HepG2 (cell line): ENCODE results near the gene ANTXRL. TPM values are rescaled to one million over a fixed set of nuclear protein-coding genes. Genes with fewer than 3 reads are reported as not detected.
A peak's percentile ranks its signal among the peaks of the same experiment; 100 is the strongest.

Experiments
- HHEX ChIP-seq: IDR thresholded peaks from 2 replicates; pipeline ENCODE4 v1.6.1; 2016; ENCODE audit warnings: control low read depth
- KDM2A ChIP-seq: sonication (generic); formaldehyde crosslinking; IDR thresholded peaks from 2 replicates; pipeline ENCODE4 v1.4.0; 2020; ENCODE audit warnings: low read depth, missing genetic modification reagents, borderline replicate concordance
- KDM4B ChIP-seq: sonication (generic); formaldehyde crosslinking; IDR thresholded peaks from 2 replicates; pipeline ENCODE4 v1.4.0; 2020; ENCODE audit warnings: missing genetic modification reagents
- KDM5A ChIP-seq: fragments of 200-600 bp; sonication (generic); IDR thresholded peaks from 2 replicates; pipeline ENCODE4 v1.7.0; 2018; ENCODE audit warnings: antibody characterized with exemption, mild to moderate bottlenecking, low read length, borderline replicate concordance
- KDM5B ChIP-seq: sonication (generic); formaldehyde crosslinking; IDR thresholded peaks from 2 replicates; pipeline ENCODE4 v1.4.0; 2020; ENCODE audit warnings: missing genetic modification reagents, mild to moderate bottlenecking, borderline replicate concordance
- KLF13 ChIP-seq: sonication (generic); formaldehyde crosslinking; IDR thresholded peaks from 2 replicates; pipeline ENCODE4 v1.4.0; 2020; ENCODE audit warnings: mild to moderate bottlenecking, missing genetic modification reagents
- KLF16 ChIP-seq, 2 experiments: sonication (generic) in 1 of 2; formaldehyde crosslinking in 1 of 2; IDR thresholded peaks; 2 replicates each; pipeline versions ENCODE4 v1.6.1 to v1.8.0; 2016 to 2023; ENCODE audit warnings: missing genetic modification reagents in 2 of 2, missing compliant biosample characterization in 1 of 2
- MEF2D ChIP-seq: sonication (generic); formaldehyde crosslinking; IDR thresholded peaks from 2 replicates; pipeline ENCODE4 v1.5.1; 2020; ENCODE audit warnings: mild to moderate bottlenecking, missing genetic modification reagents
- SOX5 ChIP-seq: IDR thresholded peaks from 2 replicates; pipeline ENCODE4 v1.6.1; 2016; ENCODE audit warnings: borderline replicate concordance
- SP4 ChIP-seq: sonication (generic); formaldehyde crosslinking; IDR thresholded peaks from 2 replicates; pipeline ENCODE4 v1.8.1; 2023; ENCODE audit warnings: mild to moderate bottlenecking, missing genetic modification reagents
- ZNF484 ChIP-seq: sonication (generic); formaldehyde crosslinking; IDR thresholded peaks from 2 replicates; pipeline ENCODE4 v1.5.1; 2020; ENCODE audit warnings: mild to moderate bottlenecking, low read depth, missing genetic modification reagents, borderline replicate concordance
- ZNF547 ChIP-seq: sonication (generic); formaldehyde crosslinking; IDR thresholded peaks from 2 replicates; pipeline ENCODE4 v1.5.1; 2020; ENCODE audit warnings: mild to moderate bottlenecking, missing genetic modification reagents
- ZNF746 ChIP-seq: sonication (generic); formaldehyde crosslinking; IDR thresholded peaks from 2 replicates; pipeline ENCODE4 v1.8.0; 2022; ENCODE audit warnings: mild to moderate bottlenecking, missing genetic modification reagents
- polyA plus RNA-seq, 8 experiments: library from polyadenylated mRNA; depleted of rRNA in 3 of 8; stranded (reverse) in 7 of 8; unstranded in 1 of 8; fragments of >200 nt; fragmentation: Illumina TruSeq in 4 of 8; extraction: Trizol in 4 of 8; gene quantifications; 2 replicates each; pipeline versions ENCODE4 v1.2.1 to v1.2.3, GENCODE V29; 2011 to 2016; ENCODE audit warnings: low read depth in 4 of 8, missing spikeins in 1 of 8, mixed read lengths in 1 of 8; ENCODE audit not compliant: insufficient read depth in 1 of 8
- total RNA-seq, 5 experiments: library from RNA; depleted of rRNA; stranded (reverse); fragments of >200 nt; fragmentation: Illumina TruSeq; extraction: Trizol; gene quantifications; 2 replicates each; pipeline ENCODE4 v1.2.3, GENCODE V29; 2016; ENCODE audit warnings: low read depth in 1 of 5
- TF ChIP-seq, protein P1 (sequence below): sonication (generic); formaldehyde crosslinking; IDR thresholded peaks from 2 replicates; pipeline ENCODE4 v1.8.1; 2023; ENCODE audit warnings: missing genetic modification reagents, inconsistent platforms, borderline replicate concordance
- TF ChIP-seq, protein P2 (sequence below): IDR thresholded peaks from 2 replicates; pipeline ENCODE4 v1.6.1; 2016; ENCODE audit warnings: low read depth
- TF ChIP-seq, protein P3 (sequence below): sonication (generic); formaldehyde crosslinking; IDR thresholded peaks from 2 replicates; pipeline ENCODE4 v1.9.0; 2021; ENCODE audit warnings: mild to moderate bottlenecking, missing genetic modification reagents
- TF ChIP-seq, protein P4 (sequence below): sonication (generic); formaldehyde crosslinking; IDR thresholded peaks from 2 replicates; pipeline ENCODE4 v1.4.0; 2020; ENCODE audit warnings: mild to moderate bottlenecking, missing genetic modification reagents

ANTXRL gene
- total and polyA plus RNA-seq, 2 of the 13 experiments (the other 11 are each of a cell fraction or from before 2014, with no cell fraction given): not detected

DNA sequence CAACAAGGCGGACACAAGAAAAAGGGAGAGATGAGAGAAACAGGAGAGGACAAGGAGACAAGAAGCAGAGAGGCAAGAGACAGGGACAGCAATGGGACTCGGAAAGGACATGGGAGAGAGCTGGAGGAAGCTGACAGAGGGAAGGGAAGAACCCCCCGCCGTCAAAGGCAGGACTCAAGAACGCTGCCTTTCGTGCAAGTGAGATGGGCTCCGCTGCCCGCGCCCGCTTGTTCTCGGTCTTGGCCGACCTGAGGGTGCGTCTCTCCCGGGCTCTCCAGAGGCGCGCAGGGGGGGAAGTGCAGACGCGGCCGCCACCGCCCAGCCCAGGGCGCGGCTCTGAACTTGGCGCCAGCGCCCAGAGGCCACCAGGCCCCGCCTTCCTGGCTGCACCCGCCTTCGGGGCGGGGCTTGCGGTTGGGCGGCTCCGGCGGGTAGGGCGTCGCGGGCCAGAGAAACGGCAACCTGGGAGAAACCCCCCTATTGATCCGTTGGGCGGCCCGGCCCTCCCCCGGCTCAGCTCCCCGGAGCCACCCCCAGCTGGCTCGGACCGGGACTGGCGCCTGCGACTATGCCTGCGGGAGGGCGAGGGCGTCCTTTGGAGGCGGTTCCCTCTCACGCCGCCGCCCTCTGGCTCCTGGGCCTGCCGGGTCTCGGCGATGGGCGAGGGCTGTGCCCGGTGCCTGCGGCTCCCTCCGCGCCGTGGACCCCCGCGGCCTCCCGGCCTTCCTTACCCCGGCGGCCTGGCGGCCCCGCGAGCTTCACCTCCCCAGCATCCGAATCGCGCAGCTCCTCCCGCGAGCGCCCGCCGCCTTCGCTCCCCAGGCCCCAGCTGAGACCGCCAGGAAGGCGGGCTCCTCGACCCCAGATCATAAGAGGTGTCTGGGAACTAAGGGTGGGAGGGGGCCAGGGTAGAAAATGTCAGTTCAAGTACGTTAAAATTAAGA is 2.2 kb upstream of the ANTXRL start (continued):
- TF ChIP-seq, protein P1, sequence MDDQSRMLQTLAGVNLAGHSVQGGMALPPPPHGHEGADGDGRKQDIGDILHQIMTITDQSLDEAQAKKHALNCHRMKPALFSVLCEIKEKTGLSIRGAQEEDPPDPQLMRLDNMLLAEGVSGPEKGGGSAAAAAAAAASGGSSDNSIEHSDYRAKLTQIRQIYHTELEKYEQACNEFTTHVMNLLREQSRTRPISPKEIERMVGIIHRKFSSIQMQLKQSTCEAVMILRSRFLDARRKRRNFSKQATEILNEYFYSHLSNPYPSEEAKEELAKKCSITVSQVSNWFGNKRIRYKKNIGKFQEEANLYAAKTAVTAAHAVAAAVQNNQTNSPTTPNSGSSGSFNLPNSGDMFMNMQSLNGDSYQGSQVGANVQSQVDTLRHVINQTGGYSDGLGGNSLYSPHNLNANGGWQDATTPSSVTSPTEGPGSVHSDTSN (CRISPR knock-in tag): no peak
- TF ChIP-seq KDM4B (no peak), KLF13 (CRISPR knock-in tag) (no peak), MEF2D (CRISPR knock-in tag) (no peak), HHEX (CRISPR knock-in tag) (no peak), ZNF484 (no peak), KDM5A (no peak), KDM5B (peak; percentile 63; the same call in 1 of the 2 replicates), KLF16 (CRISPR knock-in tag; IDR thresholded peaks at IDR 0.05) (no peak), ZNF547 (CRISPR knock-in tag) (no peak), SOX5 (CRISPR knock-in tag) (no peak), SP4 (CRISPR knock-in tag) (peak; percentile 26; the same call in 1 of the 2 replicates), ZNF746 (no peak), KDM2A (CRISPR knock-in tag) (peak; percentile 28; the same call in 1 of the 2 replicates)
- TF ChIP-seq, protein P2, sequence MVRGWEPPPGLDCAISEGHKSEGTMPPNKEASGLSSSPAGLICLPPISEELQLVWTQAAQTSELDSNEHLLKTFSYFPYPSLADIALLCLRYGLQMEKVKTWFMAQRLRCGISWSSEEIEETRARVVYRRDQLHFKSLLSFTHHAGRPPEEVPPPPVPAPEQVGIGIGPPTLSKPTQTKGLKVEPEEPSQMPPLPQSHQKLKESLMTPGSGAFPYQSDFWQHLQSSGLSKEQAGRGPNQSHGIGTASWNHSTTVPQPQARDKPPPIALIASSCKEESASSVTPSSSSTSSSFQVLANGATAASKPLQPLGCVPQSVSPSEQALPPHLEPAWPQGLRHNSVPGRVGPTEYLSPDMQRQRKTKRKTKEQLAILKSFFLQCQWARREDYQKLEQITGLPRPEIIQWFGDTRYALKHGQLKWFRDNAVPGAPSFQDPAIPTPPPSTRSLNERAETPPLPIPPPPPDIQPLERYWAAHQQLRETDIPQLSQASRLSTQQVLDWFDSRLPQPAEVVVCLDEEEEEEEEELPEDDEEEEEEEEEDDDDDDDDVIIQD (CRISPR knock-in tag): no peak
- TF ChIP-seq, protein P3, sequence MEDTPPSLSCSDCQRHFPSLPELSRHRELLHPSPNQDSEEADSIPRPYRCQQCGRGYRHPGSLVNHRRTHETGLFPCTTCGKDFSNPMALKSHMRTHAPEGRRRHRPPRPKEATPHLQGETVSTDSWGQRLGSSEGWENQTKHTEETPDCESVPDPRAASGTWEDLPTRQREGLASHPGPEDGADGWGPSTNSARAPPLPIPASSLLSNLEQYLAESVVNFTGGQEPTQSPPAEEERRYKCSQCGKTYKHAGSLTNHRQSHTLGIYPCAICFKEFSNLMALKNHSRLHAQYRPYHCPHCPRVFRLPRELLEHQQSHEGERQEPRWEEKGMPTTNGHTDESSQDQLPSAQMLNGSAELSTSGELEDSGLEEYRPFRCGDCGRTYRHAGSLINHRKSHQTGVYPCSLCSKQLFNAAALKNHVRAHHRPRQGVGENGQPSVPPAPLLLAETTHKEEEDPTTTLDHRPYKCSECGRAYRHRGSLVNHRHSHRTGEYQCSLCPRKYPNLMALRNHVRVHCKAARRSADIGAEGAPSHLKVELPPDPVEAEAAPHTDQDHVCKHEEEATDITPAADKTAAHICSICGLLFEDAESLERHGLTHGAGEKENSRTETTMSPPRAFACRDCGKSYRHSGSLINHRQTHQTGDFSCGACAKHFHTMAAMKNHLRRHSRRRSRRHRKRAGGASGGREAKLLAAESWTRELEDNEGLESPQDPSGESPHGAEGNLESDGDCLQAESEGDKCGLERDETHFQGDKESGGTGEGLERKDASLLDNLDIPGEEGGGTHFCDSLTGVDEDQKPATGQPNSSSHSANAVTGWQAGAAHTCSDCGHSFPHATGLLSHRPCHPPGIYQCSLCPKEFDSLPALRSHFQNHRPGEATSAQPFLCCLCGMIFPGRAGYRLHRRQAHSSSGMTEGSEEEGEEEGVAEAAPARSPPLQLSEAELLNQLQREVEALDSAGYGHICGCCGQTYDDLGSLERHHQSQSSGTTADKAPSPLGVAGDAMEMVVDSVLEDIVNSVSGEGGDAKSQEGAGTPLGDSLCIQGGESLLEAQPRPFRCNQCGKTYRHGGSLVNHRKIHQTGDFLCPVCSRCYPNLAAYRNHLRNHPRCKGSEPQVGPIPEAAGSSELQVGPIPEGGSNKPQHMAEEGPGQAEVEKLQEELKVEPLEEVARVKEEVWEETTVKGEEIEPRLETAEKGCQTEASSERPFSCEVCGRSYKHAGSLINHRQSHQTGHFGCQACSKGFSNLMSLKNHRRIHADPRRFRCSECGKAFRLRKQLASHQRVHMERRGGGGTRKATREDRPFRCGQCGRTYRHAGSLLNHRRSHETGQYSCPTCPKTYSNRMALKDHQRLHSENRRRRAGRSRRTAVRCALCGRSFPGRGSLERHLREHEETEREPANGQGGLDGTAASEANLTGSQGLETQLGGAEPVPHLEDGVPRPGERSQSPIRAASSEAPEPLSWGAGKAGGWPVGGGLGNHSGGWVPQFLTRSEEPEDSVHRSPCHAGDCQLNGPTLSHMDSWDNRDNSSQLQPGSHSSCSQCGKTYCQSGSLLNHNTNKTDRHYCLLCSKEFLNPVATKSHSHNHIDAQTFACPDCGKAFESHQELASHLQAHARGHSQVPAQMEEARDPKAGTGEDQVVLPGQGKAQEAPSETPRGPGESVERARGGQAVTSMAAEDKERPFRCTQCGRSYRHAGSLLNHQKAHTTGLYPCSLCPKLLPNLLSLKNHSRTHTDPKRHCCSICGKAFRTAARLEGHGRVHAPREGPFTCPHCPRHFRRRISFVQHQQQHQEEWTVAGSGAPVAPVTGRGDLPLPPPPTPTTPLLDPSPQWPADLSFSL (CRISPR knock-in tag): no peak
- TF ChIP-seq, protein P4, sequence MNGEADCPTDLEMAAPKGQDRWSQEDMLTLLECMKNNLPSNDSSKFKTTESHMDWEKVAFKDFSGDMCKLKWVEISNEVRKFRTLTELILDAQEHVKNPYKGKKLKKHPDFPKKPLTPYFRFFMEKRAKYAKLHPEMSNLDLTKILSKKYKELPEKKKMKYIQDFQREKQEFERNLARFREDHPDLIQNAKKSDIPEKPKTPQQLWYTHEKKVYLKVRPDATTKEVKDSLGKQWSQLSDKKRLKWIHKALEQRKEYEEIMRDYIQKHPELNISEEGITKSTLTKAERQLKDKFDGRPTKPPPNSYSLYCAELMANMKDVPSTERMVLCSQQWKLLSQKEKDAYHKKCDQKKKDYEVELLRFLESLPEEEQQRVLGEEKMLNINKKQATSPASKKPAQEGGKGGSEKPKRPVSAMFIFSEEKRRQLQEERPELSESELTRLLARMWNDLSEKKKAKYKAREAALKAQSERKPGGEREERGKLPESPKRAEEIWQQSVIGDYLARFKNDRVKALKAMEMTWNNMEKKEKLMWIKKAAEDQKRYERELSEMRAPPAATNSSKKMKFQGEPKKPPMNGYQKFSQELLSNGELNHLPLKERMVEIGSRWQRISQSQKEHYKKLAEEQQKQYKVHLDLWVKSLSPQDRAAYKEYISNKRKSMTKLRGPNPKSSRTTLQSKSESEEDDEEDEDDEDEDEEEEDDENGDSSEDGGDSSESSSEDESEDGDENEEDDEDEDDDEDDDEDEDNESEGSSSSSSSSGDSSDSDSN (CRISPR knock-in tag): peak; percentile 51; the same call in 1 of the 2 replicates
